GM19324 (cell line): Measurements from ENCODE around the gene ETS1.

Source experiments
- ATAC-seq: cut with Tn5 transposase; IDR thresholded peaks from one replicate; pipeline ENCODE4 v1.9.1; 2021; ENCODE audit warnings: mild to moderate bottlenecking, moderate library complexity; ENCODE audit not compliant: unreplicated experiment, low FRiP score

ETS1 gene

GRCh38 chr11:128419012-128419767 is 168.2 kb downstream of the ETS1 start:
- ATAC-seq: no peak

- ATAC-seq: no peak
Observed at GRCh38 chr11:128417607-128418324, 169.6 kb downstream of the ETS1 start.

GRCh38 chr11:128416976-128417375 is 170.4 kb downstream of the ETS1 start:
- no peak for ATAC-seq

GRCh38 chr11:128415539-128415938 is 171.8 kb downstream of the ETS1 start:
- no peak for ATAC-seq

- peak; percentile 85 for ATAC-seq
Observed at GRCh38 chr11:128412847-128413791, 174.2 kb downstream of the ETS1 start.

- ATAC-seq: no peak
Observed at GRCh38 chr11:128411812-128412211, 175.5 kb downstream of the ETS1 start.

- ATAC-seq: no peak
Observed at GRCh38 chr11:128411150-128411549, 176.2 kb downstream of the ETS1 start.

GRCh38 chr11:128409476-128409875 is 177.9 kb downstream of the ETS1 start:
- ATAC-seq: no peak
